Stimulated activated CD8-positive, alpha-beta memory T cell treated with anti-CD3 and anti-CD28 coated beads, Interleukin-7, amount 100 ng/mL, for 24 hours (primary cell): Measurements from ENCODE around the gene OCLN.
"Not testable (repeated sequence)": the region's sequence is repeated elsewhere in the genome, so short reads cannot be mapped to it uniquely, and the experiment has no call there.

Experiments used
- DNase-seq: peaks from one replicate; pipeline ENCODE4 v3.0.0-alpha.2; 2020; ENCODE audit warnings: low read depth

The OCLN gene

GRCh38 chr5:69492391-69492922, at the start of gene OCLN:
Gene OCLN, plus strand, starts transcription at chr5:69492790. Its CDS starts 11,455 bp downstream, at chr5:69504245.
- no peak for DNase-seq

GRCh38 chr5:69444127-69444754, 48.3 kb upstream of the OCLN start:
- DNase-seq = no peak

- no peak for DNase-seq
These were observed 43.1 kb upstream of the OCLN start for GRCh38 chr5:69449511-69449910.

DNA sequence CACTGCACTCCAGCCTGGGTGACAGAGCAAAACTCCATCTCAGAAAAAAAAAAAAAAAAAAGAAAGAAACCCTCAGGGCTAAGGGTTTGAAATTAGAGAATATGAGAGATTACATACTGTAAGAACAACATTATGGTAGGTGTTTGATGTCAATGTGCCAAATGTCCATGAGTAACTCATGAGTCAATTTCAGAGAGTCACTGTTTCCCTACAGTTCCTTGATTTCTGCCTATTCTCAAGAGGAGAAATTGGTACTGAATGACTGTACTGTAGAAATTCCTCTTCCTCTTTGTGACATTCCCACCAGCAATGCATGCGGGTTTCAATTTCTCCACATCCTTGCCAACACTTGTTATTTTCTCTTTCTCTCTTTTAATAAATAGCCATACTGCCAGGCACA, 42.5 kb upstream of the OCLN start:
- DNase-seq = no peak

GRCh38 chr5:69450527-69450926, 42.1 kb upstream of the OCLN start:
- DNase-seq = not testable (repeated sequence)

DNA sequence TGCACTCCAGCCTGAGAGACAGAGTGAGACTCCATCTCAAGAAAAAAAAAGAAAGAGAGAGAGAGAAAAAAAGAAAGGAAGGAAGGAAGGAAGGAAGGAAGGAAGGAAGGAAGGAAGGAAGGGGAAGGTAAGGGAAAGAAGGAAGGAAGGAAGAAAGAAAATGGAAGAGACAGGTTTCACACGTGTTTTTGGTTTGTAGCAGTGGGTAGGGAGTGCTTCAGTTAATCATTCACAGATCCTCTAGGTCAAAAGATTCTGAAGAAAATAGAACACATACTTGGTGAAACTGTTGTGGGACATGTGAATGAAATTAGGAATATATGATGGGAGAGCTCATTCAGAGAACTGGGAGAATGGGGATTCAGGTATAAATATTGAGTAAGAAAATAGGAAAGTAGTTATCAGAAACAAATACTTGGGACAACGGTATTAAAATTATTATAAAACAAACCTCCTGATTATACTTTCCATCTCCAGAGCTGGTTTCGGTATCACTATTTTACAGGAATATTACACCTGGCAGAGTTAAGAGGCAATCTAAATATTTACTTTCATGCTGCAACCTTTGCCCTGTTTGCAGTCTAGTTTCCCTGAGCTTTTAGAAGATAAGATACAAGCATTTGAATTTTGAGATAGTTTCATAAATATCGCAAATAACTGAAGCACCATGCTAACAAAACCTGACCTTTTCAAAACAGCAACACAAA, 40.5 kb upstream of the OCLN start:
- DNase-seq = no peak

DNA sequence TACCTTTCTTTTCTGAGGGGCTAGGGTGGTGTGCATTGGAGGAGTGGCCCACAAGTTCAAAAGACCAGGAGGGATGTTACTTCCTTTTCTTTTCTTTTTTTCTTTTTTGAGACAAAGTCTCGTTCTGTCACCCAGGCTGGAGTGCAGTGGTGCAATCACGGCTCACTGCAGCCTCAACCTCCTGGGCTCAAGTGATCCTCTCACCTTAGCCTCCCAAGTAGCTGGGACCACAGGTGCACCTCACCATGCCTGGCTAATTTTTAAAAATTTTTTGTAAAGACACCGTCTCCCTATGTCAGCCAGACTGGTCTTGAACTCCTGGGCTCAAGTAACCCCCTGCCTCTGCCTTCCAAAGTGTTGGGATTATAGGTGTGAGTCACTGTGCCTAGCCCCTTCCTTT, 39.1 kb upstream of the OCLN start:
- not testable (repeated sequence) for DNase-seq

DNA sequence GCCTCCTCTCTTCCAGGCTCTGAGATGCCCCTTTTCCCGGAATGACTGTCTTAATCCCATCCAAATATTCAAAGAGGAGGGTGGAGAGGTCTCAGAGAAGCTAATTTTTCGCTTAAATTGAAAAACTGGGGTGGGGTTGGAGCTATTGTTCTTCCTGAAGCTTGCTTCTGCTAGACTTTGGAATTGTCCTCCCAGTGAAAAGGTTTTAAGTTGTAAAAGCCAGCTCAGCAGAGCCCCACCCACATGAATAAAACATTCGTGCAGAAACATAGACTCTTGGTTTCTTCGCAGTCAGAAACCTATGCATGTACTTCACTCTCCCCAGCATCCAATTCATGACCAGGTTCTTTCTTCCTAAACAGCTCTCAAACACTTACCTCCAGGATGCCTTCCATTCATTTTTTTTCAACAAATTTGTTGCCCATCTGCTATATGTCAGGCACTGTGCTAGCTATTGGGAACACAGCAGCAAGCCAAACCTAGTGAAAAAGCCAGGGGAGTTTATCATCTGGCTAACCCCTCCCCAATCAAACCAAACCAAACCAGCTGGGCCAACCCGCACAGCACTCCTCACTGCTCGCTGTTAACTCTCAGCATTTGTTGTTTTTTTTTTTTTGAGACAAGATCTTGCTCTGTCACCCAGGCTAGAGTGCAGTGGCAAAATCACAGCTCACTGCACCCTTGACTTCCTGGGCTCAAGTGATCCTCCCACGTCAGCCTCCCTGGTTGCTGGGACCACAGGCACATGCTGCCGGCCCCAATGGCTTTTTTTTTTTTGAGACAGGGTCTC, 37.9 kb upstream of the OCLN start:
- no peak for DNase-seq

DNA sequence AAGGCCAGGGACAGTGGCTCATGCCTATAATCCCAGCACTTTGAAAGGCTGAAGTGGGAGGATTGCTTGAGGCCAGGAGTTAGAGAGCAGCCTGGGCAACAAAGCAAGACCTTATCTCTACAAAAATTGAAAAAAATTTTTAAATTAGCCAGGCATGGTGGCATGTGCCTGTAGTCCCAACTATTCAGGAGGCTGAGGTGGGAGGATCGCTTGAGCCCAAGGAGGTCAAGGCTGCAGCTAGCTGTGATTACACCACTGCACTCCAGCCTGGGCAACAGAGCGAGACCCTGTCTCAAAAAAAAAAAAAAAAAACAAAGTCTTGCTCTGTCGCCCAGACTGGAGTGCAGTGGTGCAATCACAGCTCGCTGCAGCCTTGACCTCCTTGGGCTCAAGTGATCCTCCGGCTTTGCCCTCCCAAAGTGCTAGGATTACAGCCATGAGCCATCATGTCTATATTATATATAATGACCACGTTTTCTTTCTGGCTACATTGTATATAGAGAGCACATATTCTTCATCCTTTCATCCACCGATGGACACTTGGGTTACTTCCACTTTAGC, 37.1 kb upstream of the OCLN start:
- not testable (repeated sequence) for DNase-seq

DNA sequence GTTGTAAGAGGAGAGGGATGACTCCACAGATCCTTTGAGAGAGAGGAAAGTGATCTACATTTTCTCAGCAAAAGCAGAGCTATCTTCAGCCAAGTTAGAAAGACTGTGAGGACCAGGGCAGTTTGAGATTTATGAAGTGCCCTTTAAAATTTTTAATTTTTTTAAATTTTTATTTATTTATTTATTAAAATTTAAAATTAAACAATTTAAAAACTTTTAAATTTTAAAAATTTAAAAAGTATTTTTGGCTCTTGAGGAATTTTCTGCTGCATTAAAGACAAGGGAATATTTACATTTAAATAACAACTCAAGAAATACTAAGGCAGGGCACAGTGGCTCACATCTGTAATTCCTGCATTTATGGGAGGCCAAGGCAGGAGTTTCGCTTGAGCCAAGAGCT, 30.4 kb upstream of the OCLN start:
- no peak for DNase-seq

- not testable (repeated sequence) for DNase-seq
These were observed 26.2 kb upstream of the OCLN start for GRCh38 chr5:69466375-69466774.

DNA sequence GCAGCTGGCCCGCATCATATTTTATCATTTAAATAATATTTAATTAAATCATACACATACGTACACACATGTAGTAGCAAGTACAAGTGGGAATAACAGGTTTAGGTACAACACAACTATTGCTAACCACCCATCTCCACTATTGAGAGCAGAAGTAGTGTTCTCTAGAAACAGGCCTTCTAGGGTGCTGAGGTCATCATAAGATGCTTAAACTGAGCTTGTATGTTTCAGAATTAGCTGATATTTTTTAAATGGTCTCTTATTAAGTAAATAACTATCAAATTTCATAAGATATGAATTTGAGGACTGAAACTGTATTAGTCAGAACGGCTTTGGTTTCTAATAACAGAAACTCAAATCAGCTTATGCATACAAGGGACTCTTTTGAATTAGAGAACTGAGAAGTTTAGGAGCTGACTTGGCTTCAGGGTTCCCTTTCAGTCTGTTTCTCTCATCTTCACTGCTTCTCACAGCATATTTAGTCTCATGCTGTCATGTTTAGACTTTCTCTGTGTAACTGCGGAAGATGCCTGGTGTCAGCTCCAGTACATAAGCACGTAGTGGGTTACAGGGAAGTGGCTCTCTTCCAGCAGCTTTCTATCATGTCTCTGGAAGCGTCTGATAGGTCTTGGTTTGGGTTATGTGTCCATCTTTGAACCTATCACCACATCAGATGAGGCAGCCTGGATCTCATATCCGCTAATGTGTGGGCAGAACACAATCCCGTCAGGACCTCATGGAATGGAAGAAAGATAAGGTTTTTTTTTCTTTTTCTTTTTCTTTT, 25.0 kb upstream of the OCLN start:
- DNase-seq = no peak

GRCh38 chr5:69468631-69469030, 24.0 kb upstream of the OCLN start:
- no peak for DNase-seq

- DNase-seq = not testable (repeated sequence)
These were observed 21.1 kb upstream of the OCLN start for GRCh38 chr5:69471516-69471915.

GRCh38 chr5:69472535-69473143, 20.0 kb upstream of the OCLN start:
- not testable (repeated sequence) for DNase-seq

- no peak for DNase-seq
These were observed 15.4 kb upstream of the OCLN start for GRCh38 chr5:69477170-69477569.

DNA sequence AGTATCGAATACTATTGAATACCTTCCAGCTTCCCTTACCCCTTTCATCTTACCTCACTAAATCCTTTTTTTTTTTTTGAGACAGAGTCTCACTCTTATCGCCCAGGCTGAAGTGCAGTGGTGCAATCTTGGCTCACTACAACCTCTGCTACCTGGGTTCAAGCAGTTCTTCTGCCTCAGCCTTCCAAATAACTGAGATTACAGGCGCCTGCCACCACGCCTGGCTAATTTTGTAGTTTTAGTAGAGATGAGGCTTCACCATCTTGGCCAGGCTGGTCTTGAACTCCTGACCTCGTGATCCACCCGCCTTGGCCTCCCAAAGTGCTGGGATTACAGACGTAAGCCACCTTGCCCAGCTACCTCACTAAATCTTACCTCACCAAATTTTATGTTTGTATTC, 14.3 kb upstream of the OCLN start:
- DNase-seq = not testable (repeated sequence)

DNA sequence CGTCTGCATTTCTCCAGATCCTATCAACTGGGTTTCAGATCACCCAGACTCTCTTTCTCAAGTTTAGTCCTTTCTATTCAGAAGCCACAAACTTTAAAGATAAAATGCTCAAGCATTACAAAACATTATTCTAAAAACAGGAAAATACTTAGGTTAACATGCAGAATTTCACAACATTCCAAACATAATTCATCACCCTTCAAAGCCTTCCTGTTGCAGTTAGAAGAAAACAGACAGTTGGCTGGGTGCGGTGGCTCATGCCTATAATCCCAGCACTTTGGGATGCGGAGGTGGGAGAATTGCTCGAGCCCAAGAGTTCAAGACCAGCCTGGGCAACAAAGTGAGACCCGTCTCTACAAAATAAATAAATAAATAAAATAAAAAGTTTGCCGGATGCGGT, 7.7 kb upstream of the OCLN start:
- DNase-seq = no peak

DNA sequence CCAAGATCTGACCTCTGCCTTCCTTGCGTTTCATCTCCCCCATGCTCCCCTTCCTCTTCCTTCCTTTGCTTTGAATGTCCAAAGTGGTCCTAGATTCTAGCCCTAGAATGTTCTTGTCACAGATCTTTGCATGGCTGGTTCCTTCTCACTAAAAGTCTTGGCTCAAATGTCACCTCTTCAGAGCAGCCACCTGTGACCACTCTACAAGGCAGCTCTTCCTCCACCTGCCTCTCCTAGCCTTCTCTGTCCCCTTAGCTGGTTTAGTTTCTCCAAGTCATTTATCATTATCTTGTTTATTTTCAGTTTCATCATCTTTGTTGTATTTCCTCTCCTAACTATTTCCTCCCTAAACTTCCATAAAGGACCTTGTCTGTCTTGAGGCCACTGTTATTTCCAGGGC, 7.1 kb upstream of the OCLN start:
- DNase-seq = no peak

GRCh38 chr5:69489246-69489645, 3.3 kb upstream of the OCLN start:
- no peak for DNase-seq

DNA sequence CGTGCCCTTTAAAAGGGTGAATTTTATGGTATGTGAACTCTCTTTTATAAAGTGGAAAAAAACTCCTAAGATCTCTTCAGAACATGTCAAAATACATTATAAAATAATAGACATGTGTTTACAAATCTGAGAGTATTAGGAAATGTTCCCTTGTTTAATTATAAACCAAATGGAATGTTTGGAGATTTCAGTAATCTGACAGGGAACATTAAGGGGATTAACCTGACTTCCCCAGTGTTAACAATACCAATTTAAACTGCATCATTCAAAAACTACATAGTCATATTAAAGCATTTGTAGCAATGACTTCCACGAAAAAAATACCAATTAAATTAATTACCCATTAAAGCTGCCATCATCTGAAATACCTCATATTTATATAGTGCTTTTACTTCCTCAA, 1.6 kb upstream of the OCLN start:
- DNase-seq = no peak
